Neural crest cell (in vitro differentiated cells): ENCODE results near the gene SMOC2. TPM values are rescaled to one million over a fixed set of nuclear protein-coding genes. Genes with fewer than 3 reads are reported as not detected.

Experiments used
- DNase-seq: peaks from one replicate; pipeline ENCODE4 v3.0.0; 2021; ENCODE audit warnings: low read depth, mixed read lengths, low spot score
- H3K27ac Mint-ChIP-seq: one replicate; pipeline ENCODE4 v1.8.0; 2021; ENCODE audit warnings: mild to moderate bottlenecking, mixed read lengths; ENCODE audit not compliant: unreplicated experiment
- H3K27me3 Mint-ChIP-seq: 2 replicates; pipeline ENCODE4 v1.8.0; 2021; ENCODE audit warnings: low read depth, mild to moderate bottlenecking, mixed read lengths
- H3K36me3 Mint-ChIP-seq: 2 replicates; pipeline ENCODE4 v1.8.0; 2021; ENCODE audit warnings: low read depth, mild to moderate bottlenecking, mixed read lengths
- H3K4me1 Mint-ChIP-seq: 2 replicates; pipeline ENCODE4 v1.8.0; 2021; ENCODE audit warnings: mixed read lengths
- H3K4me3 Mint-ChIP-seq: one replicate; pipeline ENCODE4 v1.8.0; 2021; ENCODE audit warnings: mild to moderate bottlenecking, mixed read lengths
- H3K9me3 Mint-ChIP-seq: 2 replicates; pipeline ENCODE4 v1.8.0; 2021; ENCODE audit warnings: mixed read lengths
- total RNA-seq: library from RNA; stranded (reverse); gene quantifications from 2 replicates; pipeline ENCODE4 v1.2.1, GENCODE V29; 2021
- TF ChIP-seq, protein P1 (sequence below): fragments of 200-600 bp; sonication (generic); conservative IDR thresholded peaks from 2 replicates; pipeline ENCODE4 v1.5.0; 2021; ENCODE audit warnings: antibody characterized with exemption, mild to moderate bottlenecking

Gene SMOC2
- total RNA-seq, 1 donor from 2014 or later = 0.23 TPM

DNA sequence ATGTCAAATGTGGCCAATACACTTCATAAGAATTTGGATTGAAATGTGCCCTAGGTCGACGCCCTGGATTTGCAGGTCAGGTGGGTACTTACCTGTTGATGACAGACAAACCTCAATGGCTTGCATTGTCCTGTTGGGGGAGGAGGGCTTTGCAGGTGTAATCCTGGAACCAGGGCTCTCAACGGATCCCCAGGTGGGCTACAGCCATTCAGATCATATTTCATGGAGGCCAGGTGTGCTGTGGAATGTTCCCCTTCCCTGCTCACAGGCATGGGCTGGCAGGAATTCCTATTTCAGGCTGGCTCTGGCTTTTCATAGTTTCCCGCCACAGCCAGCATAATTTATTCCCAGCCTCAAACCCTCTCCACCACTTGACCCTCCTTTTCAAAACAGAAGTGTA, 254.7 kb downstream of the SMOC2 start:
- no peaks in the 10 kb centered on the region for H3K9me3 Mint-ChIP-seq
- H3K27me3 Mint-ChIP-seq = no peaks in the 10 kb centered on the region
- H3K4me3 Mint-ChIP-seq = no peak overlapping the region
- DNase-seq = no peak
- H3K4me1 Mint-ChIP-seq = peaks cover 4% of the 10 kb centered on the region
- no peak overlapping the region for H3K27ac Mint-ChIP-seq
- H3K36me3 Mint-ChIP-seq = no peaks in the 10 kb centered on the region
- TF ChIP-seq, protein P1, sequence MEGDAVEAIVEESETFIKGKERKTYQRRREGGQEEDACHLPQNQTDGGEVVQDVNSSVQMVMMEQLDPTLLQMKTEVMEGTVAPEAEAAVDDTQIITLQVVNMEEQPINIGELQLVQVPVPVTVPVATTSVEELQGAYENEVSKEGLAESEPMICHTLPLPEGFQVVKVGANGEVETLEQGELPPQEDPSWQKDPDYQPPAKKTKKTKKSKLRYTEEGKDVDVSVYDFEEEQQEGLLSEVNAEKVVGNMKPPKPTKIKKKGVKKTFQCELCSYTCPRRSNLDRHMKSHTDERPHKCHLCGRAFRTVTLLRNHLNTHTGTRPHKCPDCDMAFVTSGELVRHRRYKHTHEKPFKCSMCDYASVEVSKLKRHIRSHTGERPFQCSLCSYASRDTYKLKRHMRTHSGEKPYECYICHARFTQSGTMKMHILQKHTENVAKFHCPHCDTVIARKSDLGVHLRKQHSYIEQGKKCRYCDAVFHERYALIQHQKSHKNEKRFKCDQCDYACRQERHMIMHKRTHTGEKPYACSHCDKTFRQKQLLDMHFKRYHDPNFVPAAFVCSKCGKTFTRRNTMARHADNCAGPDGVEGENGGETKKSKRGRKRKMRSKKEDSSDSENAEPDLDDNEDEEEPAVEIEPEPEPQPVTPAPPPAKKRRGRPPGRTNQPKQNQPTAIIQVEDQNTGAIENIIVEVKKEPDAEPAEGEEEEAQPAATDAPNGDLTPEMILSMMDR = no peak

DNA sequence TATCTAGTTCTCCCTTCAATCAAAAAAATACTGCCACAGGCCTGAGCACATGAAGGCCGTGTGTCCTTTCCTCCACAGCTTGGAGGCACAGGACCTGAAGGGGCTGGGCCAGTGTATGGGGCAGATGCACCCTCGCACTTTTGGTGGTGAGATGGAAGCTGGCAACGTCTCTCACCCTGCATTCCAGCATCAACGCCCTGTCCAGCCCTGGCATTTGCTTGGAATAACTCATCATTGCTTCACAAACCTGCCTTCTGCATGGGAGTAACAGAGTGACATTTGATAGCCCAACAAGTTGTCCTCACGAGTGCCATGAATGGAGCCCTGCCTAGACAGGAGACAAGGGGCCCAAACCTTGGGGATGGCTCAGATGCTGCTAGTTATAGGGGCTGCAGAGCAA, 257.9 kb downstream of the SMOC2 start:
- TF ChIP-seq, protein P1 = no peak
- H3K36me3 Mint-ChIP-seq = no peaks in the 10 kb centered on the region
- no peak overlapping the region for H3K27ac Mint-ChIP-seq

DNA sequence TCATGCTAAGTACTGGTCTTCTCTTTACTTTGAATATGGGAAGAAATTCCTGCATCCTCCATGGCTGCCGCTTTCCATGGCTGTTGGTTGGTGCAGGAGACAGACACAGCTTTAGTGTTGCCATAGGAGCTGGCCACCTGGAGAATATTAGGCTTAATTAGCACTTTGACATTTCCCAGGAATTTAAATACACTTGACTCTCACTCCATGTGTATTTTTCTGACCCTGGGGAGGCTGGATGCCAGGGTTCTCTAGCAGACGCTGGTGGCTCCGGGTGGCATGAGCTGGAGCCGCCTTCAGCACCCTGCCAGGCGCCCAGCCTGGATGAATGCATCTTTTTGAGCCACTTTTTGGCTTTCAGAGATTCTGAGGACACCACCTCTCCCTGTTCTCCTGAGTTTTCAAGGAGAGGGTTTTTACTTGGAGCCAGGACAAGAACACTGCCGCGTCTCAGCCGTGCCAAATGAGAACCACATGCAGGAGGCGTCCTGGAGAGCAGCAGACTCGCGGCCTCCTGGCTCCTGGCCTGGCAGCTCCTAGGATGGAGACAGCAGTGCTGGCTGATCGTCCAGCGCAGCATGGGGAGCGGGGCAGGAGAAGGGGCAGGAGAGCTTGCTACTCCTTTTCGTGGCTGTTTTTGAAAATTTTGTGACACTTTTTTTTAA, 258.8 kb downstream of the SMOC2 start:
- H3K27ac Mint-ChIP-seq = no peak overlapping the region
- H3K9me3 Mint-ChIP-seq = no peaks in the 10 kb centered on the region
- DNase-seq = no peak
- TF ChIP-seq, protein P1 = no peak
- H3K4me3 Mint-ChIP-seq = no peak overlapping the region
- no peaks in the 10 kb centered on the region for H3K27me3 Mint-ChIP-seq
- H3K4me1 Mint-ChIP-seq = peaks cover 5% of the 10 kb centered on the region
- H3K36me3 Mint-ChIP-seq = no peaks in the 10 kb centered on the region

More for the DNA sequence above, 257.9 kb downstream of the SMOC2 start:
- Mint-ChIP-seq H3K9me3 (no peaks in the 10 kb centered on the region), H3K4me3 (no peak overlapping the region), H3K4me1 (no peaks in the 10 kb centered on the region), H3K27me3 (no peaks in the 10 kb centered on the region)
- DNase-seq = no peak

DNA sequence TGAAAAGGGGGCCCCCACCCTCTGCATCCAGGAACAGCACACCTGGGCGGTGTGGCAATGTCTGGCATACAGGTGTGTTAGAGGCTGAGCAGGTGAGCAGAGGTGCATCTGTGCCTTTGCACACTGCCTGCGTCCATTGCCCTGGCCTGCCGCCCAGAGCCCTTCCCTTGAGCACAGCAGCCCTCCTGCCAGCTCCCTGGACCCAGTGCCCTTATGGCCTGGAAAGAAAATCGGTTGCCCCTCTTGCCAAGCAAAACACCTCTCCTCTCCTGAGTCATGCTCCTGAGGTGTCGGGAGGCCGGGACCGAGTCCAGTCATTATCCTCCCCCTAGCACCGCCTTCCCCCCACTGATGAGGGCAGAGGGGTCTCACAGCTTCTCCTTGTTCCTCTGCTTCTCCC, 259.9 kb downstream of the SMOC2 start:
- H3K4me3 Mint-ChIP-seq = no peak overlapping the region
- no peaks in the 10 kb centered on the region for H3K27me3 Mint-ChIP-seq
- peaks cover 5% of the 10 kb centered on the region for H3K4me1 Mint-ChIP-seq
- H3K36me3 Mint-ChIP-seq = no peaks in the 10 kb centered on the region
- no peak for DNase-seq
- no peaks in the 10 kb centered on the region for H3K9me3 Mint-ChIP-seq
- TF ChIP-seq, protein P1 = no peak
- no peak overlapping the region for H3K27ac Mint-ChIP-seq

DNA sequence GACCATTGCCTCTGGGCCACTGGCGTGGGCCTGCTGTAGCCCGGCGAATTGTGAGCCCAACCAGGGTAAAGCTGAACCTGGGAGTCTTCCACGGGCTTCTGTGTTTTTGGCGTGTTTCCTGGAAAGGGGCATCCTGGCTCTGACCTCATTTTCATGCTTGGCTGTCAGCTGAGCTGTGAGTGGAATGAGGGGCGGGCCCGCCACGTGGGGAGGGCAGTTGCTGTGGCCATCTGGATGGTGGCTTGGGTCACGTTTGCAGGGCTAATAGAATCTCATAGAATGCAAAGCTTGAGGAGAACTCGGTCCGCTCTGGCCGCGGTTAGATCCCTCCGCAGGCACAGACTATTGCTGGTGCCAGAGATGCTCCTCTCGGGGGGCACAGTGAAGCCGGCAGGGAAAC, 263.0 kb downstream of the SMOC2 start:
- Mint-ChIP-seq H3K9me3 (no peaks in the 10 kb centered on the region), H3K4me3 (no peak overlapping the region), H3K4me1 (peaks cover 5% of the 10 kb centered on the region), H3K27me3 (no peaks in the 10 kb centered on the region), H3K27ac (no peak overlapping the region), H3K36me3 (no peaks in the 10 kb centered on the region)
- TF ChIP-seq, protein P1 = no peak
- no peak for DNase-seq
